ENCODE results near the gene RIOK1.

- no peak for TF ChIP-seq CTCF (IDR thresholded peaks at IDR 0.05)
- no peak for TF ChIP-seq POLR2A (IDR thresholded peaks at IDR 0.05)
Measured at GRCh38 chr6:7446619-7447325, 57.2 kb downstream of the RIOK1 start.
